Right cardiac atrium (tissue), 5 donors: Measurements from ENCODE around the gene KCTD14. TPM values are rescaled to one million over a fixed set of nuclear protein-coding genes. Genes with fewer than 3 reads are reported as not detected.
"Not testable (repeated sequence)": the region's sequence is repeated elsewhere in the genome, so short reads cannot be mapped to it uniquely, and the experiment has no call there.

Source experiments
- ATAC-seq, 2 donors: fragments of 200-7000 bp; cut with Tn5 transposase; one replicate each; pipeline versions ENCODE4 v1.8.0 to v1.9.1; 2020; ENCODE audit warnings: moderate library complexity in 2 of 2, mild to moderate bottlenecking in 1 of 2
- DNase-seq, 3 donors: peaks; one replicate each; pipeline ENCODE4 v3.0.0-alpha.2; 2020
- H3K27ac ChIP-seq: one replicate; pipeline ENCODE4 v1.5.1; 2013; ENCODE audit warnings: mild to moderate bottlenecking, low read length, control low read depth, moderate library complexity
- H3K27me3 ChIP-seq: one replicate; pipeline ENCODE4 v1.6.1; 2013; ENCODE audit not compliant: control insufficient read depth, insufficient read depth
- H3K4me1 ChIP-seq: one replicate; pipeline ENCODE4 v1.6.1; 2013; ENCODE audit warnings: low read length; ENCODE audit not compliant: control insufficient read depth, insufficient read depth
- H3K4me3 ChIP-seq: one replicate; pipeline ENCODE4 v1.5.1; 2013; ENCODE audit warnings: low read length, control low read depth
- H3K9me3 ChIP-seq: one replicate; pipeline ENCODE4 v1.6.1; 2013; ENCODE audit warnings: low read length; ENCODE audit not compliant: control insufficient read depth
- WGBS: extraction: QIAGEN DNeasy Blood & Tissue Kit; methylation state at CpG from one replicate; pipeline ENCODE4 v1.1.7; 2013; 5-methylcytosine and 5-hydroxymethylcytosine counted together
- intact Hi-C, 4 donors: fragments of 100-400 bp; cut with DNase I; formaldehyde crosslinking; loops; one replicate each; pipeline versions ENCODE4 v1.11.0 to v1.14.0; 2022 to 2023
- polyA plus RNA-seq: library from polyadenylated mRNA; stranded (reverse); fragments of 200-250 nt; gene quantifications from one replicate; pipeline ENCODE4 v1.2.3, GENCODE V29; 2013
- total RNA-seq, 4 donors: library from RNA; stranded (reverse); fragmentation: NEBNext Ultra II Directional; extraction: Animal tissue kit (Norgen Biotek cat#: 25700); gene quantifications; one replicate each; pipeline ENCODE4 v1.2.1, GENCODE V29; 2021
- donor health status: healthy with polysubstance abuse.
- donor health status: DM: no; HTN: yes; CAD: no.
- donor health status: DM: no; HTN: no; CAD: no.
- donor health status: DM: no; HTN: yes; CAD: no; lungs with severe emphysema.
- donor health status: DM: yes; HTN: yes; CAD: no.

The KCTD14 gene
- total and polyA plus RNA-seq, 5 donors, result 0.36 to 0.56 (median 0.44) TPM; not detected in 1

DNA sequence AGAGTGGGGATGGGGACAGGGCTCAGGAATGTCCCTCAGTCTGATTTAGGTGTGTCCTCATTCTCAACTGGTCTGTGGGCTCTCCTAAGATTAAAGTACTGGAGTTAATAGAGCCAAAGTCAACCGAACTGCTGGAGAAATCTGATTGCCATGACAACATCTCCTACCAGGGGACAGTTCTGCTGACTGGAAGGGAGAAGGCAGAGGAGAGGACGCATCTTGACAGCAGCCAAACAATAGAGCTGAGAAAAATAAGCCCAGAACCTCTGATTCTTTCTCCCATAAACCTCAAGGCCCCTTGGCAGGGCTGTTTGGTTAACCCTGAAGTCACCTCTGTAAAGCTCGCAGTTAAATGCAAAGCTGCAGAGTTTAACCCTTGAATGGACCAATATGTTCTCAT, 2.8 kb downstream of the KCTD14 start:
- WGBS, result 29% methylated on average over 3 of the region's 3 CpGs
- no peak for ATAC-seq
- Histone ChIP-seq H3K4me1 (no peaks in the 10 kb centered on the region), H3K27me3 (no peaks in the 10 kb centered on the region), H3K4me3 (no peak overlapping the region), H3K9me3 (no peaks in the 10 kb centered on the region), H3K27ac (no peak overlapping the region)
- DNase-seq, result no peak
- intact Hi-C loops, result no loop called here

GRCh38 chr11:78019808-78020207, 3.3 kb downstream of the KCTD14 start:
- Histone ChIP-seq H3K4me3 (no peak overlapping the region), H3K27ac (no peak overlapping the region), H3K27me3 (no peaks in the 10 kb centered on the region), H3K9me3 (no peaks in the 10 kb centered on the region), H3K4me1 (no peaks in the 10 kb centered on the region)
- DNase-seq (no peak), ATAC-seq (no peak)
- intact Hi-C loops, result no loop called here
- 68% methylated on average over 4 of the region's 4 CpGs for WGBS

GRCh38 chr11:78015878-78016277, 7.2 kb downstream of the KCTD14 start:
- Histone ChIP-seq H3K27me3 (no peaks in the 10 kb centered on the region), H3K4me3 (no peak overlapping the region), H3K9me3 (no peaks in the 10 kb centered on the region), H3K4me1 (no peaks in the 10 kb centered on the region), H3K27ac (no peak overlapping the region)
- intact Hi-C loops, result no loop called here
- WGBS, result 100% methylated on average over 1 of the region's 1 CpG
- DNase-seq (no peak), ATAC-seq (no peak)

DNA sequence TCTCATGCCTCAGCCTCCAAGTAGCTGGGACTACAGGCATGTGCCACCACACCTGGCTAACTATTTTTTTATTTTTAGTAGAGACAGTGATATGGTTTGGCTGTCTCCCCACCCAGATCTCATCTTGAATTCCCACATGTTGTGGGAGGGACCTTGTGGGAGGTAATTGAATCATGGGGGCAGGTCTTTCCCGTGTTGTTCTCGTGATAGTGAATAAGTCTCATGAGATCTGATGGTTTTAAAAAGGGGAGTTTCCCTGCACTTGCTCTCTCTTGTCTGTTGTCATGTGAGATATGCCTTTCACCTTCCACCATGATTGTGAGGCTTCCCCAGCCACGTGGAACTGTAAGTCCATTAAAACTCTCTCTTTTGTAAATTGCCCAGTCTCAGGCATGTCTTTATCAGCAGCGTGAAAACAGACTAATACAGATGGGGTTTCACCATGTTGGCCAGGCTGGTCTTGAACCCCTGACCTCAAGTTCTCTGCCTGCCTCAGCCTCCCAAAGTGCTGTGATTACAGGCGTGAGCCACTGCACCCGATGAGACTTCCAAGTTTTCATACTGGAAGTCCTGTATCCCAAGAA, 8.0 kb downstream of the KCTD14 start:
- H3K4me3 ChIP-seq, H3K27ac ChIP-seq, intact Hi-C loops, ATAC-seq, H3K4me1 ChIP-seq, H3K9me3 ChIP-seq, H3K27me3 ChIP-seq, DNase-seq: not testable (repeated sequence)
- WGBS, result 76% methylated on average over 6 of the region's 6 CpGs

DNA sequence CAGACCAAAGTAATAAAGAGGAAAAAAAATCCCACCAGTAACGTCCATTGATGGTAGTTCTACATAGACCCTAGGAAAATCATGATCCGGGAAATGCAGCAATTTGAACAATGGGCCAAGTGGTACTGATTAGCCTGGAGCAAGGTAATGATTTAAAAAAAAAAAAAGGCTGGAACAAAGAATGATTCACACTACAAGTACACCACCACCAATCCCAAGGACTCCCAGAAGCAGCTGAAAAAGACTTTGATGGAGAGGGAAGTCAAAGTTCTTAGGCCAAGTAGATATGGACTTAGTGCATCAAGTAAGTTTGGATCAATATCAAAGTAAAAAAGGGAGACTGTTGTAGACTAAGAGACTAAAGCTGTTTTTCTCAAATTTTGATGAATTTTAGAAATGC, 11.8 kb downstream of the KCTD14 start:
- Histone ChIP-seq H3K4me3 (no peak overlapping the region), H3K9me3 (no peaks in the 10 kb centered on the region), H3K4me1 (no peaks in the 10 kb centered on the region), H3K27me3 (no peaks in the 10 kb centered on the region), H3K27ac (no peak overlapping the region)
- ATAC-seq (no peak), DNase-seq (no peak)
- intact Hi-C loops, result no loop called here
- WGBS, result 82% methylated on average over 2 of the region's 2 CpGs

GRCh38 chr11:78010755-78011154, 12.3 kb downstream of the KCTD14 start:
- ATAC-seq (no peak), DNase-seq (no peak)
- Histone ChIP-seq H3K4me1 (no peaks in the 10 kb centered on the region), H3K27ac (no peak overlapping the region), H3K27me3 (no peaks in the 10 kb centered on the region), H3K9me3 (no peaks in the 10 kb centered on the region), H3K4me3 (no peak overlapping the region)
- intact Hi-C loops, result no loop called here
- 90% methylated on average over 6 of the region's 6 CpGs for WGBS

- ATAC-seq (no peak), DNase-seq (no peak)
- no peaks in the 10 kb centered on the region for H3K9me3 ChIP-seq
- no peaks in the 10 kb centered on the region for H3K27me3 ChIP-seq
- WGBS, result 98% methylated on average over 1 of the region's 1 CpG
- H3K27ac ChIP-seq, result no peak overlapping the region
- no peak overlapping the region for H3K4me3 ChIP-seq
- intact Hi-C loops, result no loop called here
- no peaks in the 10 kb centered on the region for H3K4me1 ChIP-seq
These were observed 12.8 kb downstream of the KCTD14 start for GRCh38 chr11:78010304-78010703.

- 92% methylated on average over 2 of the region's 2 CpGs for WGBS
- Histone ChIP-seq H3K27ac (no peak overlapping the region), H3K27me3 (no peaks in the 10 kb centered on the region), H3K4me3 (no peak overlapping the region), H3K4me1 (no peaks in the 10 kb centered on the region), H3K9me3 (no peaks in the 10 kb centered on the region)
- intact Hi-C loops, result no loop called here
- DNase-seq, result no peak
- no peak for ATAC-seq
These were observed 14.0 kb downstream of the KCTD14 start for GRCh38 chr11:78009062-78009461.

DNA sequence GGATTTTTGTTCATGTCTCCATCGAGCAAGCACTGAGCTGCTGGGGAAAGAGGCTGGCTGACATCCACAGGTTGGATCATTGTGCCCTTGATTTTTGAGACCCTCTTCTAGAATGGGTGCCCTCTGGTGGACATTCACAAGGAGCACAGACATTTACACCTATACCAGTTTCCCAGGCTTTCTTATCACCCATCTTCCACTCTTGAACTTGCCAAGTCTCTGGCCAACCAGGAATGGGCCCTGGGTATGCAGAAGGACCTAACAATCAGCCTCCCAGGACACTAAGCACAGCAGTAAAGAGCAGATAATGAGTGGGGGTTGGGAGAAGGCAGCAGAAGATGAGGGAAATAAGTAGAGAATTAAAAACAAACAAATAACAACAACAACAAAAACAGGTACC, 22.9 kb downstream of the KCTD14 start:
- Histone ChIP-seq H3K27me3 (no peaks in the 10 kb centered on the region), H3K9me3 (no peaks in the 10 kb centered on the region), H3K4me3 (no peak overlapping the region), H3K27ac (no peak overlapping the region), H3K4me1 (no peaks in the 10 kb centered on the region)
- peak; percentile 59 to 70 for ATAC-seq
- intact Hi-C loops, result no loop called here
- 0% methylated on average over 1 of the region's 1 CpG for WGBS
- DNase-seq, result peak in 1 of 3 donors; percentile 23

GRCh38 chr11:77999446-78000030, 23.5 kb downstream of the KCTD14 start:
- Histone ChIP-seq H3K9me3 (no peaks in the 10 kb centered on the region), H3K27ac (no peak overlapping the region), H3K4me3 (no peak overlapping the region), H3K27me3 (no peaks in the 10 kb centered on the region), H3K4me1 (no peaks in the 10 kb centered on the region)
- intact Hi-C loops, result loop anchor here in 1 of 4 donors (10.0 kb wide), 1 partner anchor 175 kb away; the partner anchor contains the start of genes AAMDC and RSF1
- DNase-seq (no peak), ATAC-seq (no peak)
- 95% methylated on average over 1 of the region's 1 CpG for WGBS

DNA sequence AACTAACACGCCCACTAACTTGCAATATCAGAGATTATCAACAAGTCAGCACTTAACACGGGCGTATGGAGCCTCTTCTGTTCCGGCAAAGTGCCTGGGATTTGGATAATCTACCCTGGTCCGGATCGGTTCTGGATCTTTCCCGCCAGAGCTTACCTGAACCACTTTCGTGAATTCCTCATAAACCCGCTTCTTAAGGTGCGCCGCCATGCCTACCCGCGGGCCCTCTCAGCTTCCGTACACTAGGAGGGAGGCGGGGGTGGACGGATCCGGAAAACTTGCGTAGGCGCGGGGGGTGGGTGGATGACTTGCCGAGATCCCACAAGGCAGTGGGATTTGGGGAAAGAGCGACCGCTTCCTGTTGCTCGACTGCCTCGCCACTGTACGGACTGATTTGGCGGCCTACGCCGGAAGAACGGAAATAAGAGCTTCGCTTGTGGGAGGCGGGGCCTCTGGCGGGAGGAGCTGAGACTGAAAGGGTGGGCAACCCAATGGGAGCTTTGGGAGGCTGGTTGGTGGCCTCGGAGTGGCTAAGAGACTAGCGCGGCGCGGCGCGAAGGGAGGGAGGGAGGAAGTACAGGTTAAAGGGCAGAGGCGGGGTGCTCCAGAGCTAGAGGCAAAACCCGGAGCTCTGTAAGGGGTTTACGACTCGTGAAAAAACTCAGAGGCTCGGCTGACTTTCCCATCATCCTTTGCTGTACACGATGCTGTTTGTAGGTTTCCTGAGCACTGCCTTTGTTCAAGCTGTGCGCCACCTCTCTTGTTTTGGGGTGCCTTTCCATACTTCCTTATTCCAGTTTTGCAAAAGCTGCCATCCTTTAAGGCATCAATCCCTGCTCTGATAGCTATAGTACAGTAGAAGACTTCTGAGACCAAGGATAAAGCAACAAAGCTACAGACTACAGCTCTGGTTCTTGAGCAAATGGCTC, 28.4 kb downstream of the KCTD14 start, which contains the start of gene INTS4:
TSS of gene INTS4 (minus strand) at position 235 of the 929 bp plus-strand sequence. CDS start at position 210, 25 bp downstream.
- peak within 1 kb of the TSS; percentile 93 for H3K4me3 ChIP-seq
- H3K4me1 ChIP-seq, result no peaks in the 10 kb centered on the region
- ATAC-seq, result peak; percentile 99 to 100
- H3K27me3 ChIP-seq, result no peaks in the 10 kb centered on the region
- H3K27ac ChIP-seq, result peak within 1 kb of the TSS; percentile 90
- no peaks in the 10 kb centered on the region for H3K9me3 ChIP-seq
- intact Hi-C loops, result loop anchor here in 1 of 4 donors (10.0 kb wide), 1 partner anchor 170 kb away; the partner anchor contains the start of genes AAMDC and RSF1
- DNase-seq, result peak; percentile 99 to 100 (median 99)
- WGBS, result under 1% methylated on average over 47 of the region's 47 CpGs
